GM19193 (cell line): ENCODE data around the gene KCNMA1.

ENCODE experiments used
- POLR2A ChIP-seq: IDR thresholded peaks from 4 replicates; pipeline ENCODE4 v1.6.1; 2011; ENCODE audit not compliant: insufficient read depth, insufficient read length; ENCODE audit errors: extremely low read depth

The KCNMA1 gene

GRCh38 chr10:77355844-77356243 is 281.8 kb downstream of the KCNMA1 start:
- no peak for TF ChIP-seq POLR2A

- no peak for TF ChIP-seq POLR2A
These were observed 286.2 kb downstream of the KCNMA1 start for GRCh38 chr10:77351386-77351785.

GRCh38 chr10:77350711-77351119 is 286.9 kb downstream of the KCNMA1 start:
- no peak for TF ChIP-seq POLR2A

- TF ChIP-seq POLR2A = no peak
These were observed 287.5 kb downstream of the KCNMA1 start for GRCh38 chr10:77350134-77350533.

GRCh38 chr10:77349226-77349625 is 288.4 kb downstream of the KCNMA1 start:
- no peak for TF ChIP-seq POLR2A

- TF ChIP-seq POLR2A = no peak
These were observed 288.9 kb downstream of the KCNMA1 start for GRCh38 chr10:77348751-77349150.

- TF ChIP-seq POLR2A = no peak
These were observed 289.5 kb downstream of the KCNMA1 start for GRCh38 chr10:77348082-77348481.

- TF ChIP-seq POLR2A = no peak
These were observed 290.6 kb downstream of the KCNMA1 start for GRCh38 chr10:77347052-77347451.

- TF ChIP-seq POLR2A = no peak
These were observed 296.6 kb downstream of the KCNMA1 start for GRCh38 chr10:77341055-77341454.

GRCh38 chr10:77339166-77339565 is 298.4 kb downstream of the KCNMA1 start:
- no peak for TF ChIP-seq POLR2A

GRCh38 chr10:77338143-77338542 is 299.5 kb downstream of the KCNMA1 start:
- no peak for TF ChIP-seq POLR2A

- TF ChIP-seq POLR2A = no peak
These were observed 303.1 kb downstream of the KCNMA1 start for GRCh38 chr10:77334501-77334900.

GRCh38 chr10:77333610-77334340 is 303.8 kb downstream of the KCNMA1 start:
- no peak for TF ChIP-seq POLR2A

- TF ChIP-seq POLR2A = no peak
These were observed 305.4 kb downstream of the KCNMA1 start for GRCh38 chr10:77332256-77332655.

- no peak for TF ChIP-seq POLR2A
These were observed 309.3 kb downstream of the KCNMA1 start for GRCh38 chr10:77328272-77328816.

- TF ChIP-seq POLR2A = no peak
These were observed 312.4 kb downstream of the KCNMA1 start for GRCh38 chr10:77325233-77325537.

- TF ChIP-seq POLR2A = no peak
These were observed 315.8 kb downstream of the KCNMA1 start for GRCh38 chr10:77321838-77322237.
